ENCODE results near the gene TNNC2.

- TF ChIP-seq CTCF (IDR thresholded peaks at IDR 0.05; ENCODE audit: insufficient read depth, low read length) (no peak), POLR2AphosphoS5 (IDR thresholded peaks at IDR 0.05; ENCODE audit: low read depth) (no peak)
These were observed 51.7 kb downstream of the TNNC2 start for GRCh38 chr20:45775411-45775810.

All from HL-60 (cell line).